ENCODE results near the gene LYL1.

The LYL1 gene

GRCh38 chr19:13117772-13118423, 15.2 kb upstream of the LYL1 start, which contains the start of gene NACC1:
Gene NACC1, plus strand, starts transcription at chr19:13118264. Its CDS starts 16,944 bp downstream, at chr19:13135208.
- no peaks in the 10 kb centered on the region for H3K36me3 ChIP-seq (ENCODE audit: insufficient read depth)
- H3K4me1 ChIP-seq (ENCODE audit: low read depth, poor library complexity, severe bottlenecking) = peaks cover 17% of the 10 kb centered on the region
- peak within 1 kb of the TSS; percentile 76 for H3K4me2 ChIP-seq
- TF ChIP-seq CTCF (conservative IDR thresholded peaks at IDR 0.05; ENCODE audit: low read depth, low read length) = no peak
- peaks cover 4% of the 10 kb centered on the region; the same call in 1 of the 2 replicates for H4K20me1 ChIP-seq (ENCODE audit: insufficient read depth)
- peak within 1 kb of the TSS; percentile 90 for H3K9ac ChIP-seq
- H2AFZ ChIP-seq (ENCODE audit: low read depth) = peak within 1 kb of the TSS; percentile 75
- H3K4me3 ChIP-seq (IDR thresholded peaks at IDR 0.05; ENCODE audit: insufficient read depth, low read depth, low read length) = no peak within 1 kb of the TSS
- no peaks in the 10 kb centered on the region for H3K27me3 ChIP-seq (ENCODE audit: insufficient read depth, low read depth)
- H3K27ac ChIP-seq = peak within 1 kb of the TSS; percentile 75
- peaks cover 62% of the 10 kb centered on the region for H3K79me2 ChIP-seq (ENCODE audit: insufficient read depth, low read depth)

GRCh38 chr19:13117176-13117771, 14.6 kb upstream of the LYL1 start:
- Histone ChIP-seq H2AFZ (ENCODE audit: low read depth) (peak overlapping the region; percentile 75), H3K4me1 (ENCODE audit: low read depth, poor library complexity, severe bottlenecking) (peaks cover 17% of the 10 kb centered on the region), H3K27me3 (ENCODE audit: insufficient read depth, low read depth) (no peaks in the 10 kb centered on the region), H4K20me1 (ENCODE audit: insufficient read depth) (peaks cover 4% of the 10 kb centered on the region; the same call in 1 of the 2 replicates), H3K27ac (peak overlapping the region; percentile 75), H3K79me2 (ENCODE audit: insufficient read depth, low read depth) (peaks cover 57% of the 10 kb centered on the region), H3K36me3 (ENCODE audit: insufficient read depth) (no peaks in the 10 kb centered on the region), H3K4me3 (IDR thresholded peaks at IDR 0.05; ENCODE audit: insufficient read depth, low read depth, low read length) (no peak overlapping the region), H3K4me2 (peak overlapping the region; percentile 76), H3K9ac (peak overlapping the region; percentile 90)
- TF ChIP-seq CTCF (conservative IDR thresholded peaks at IDR 0.05; ENCODE audit: low read depth, low read length) = no peak

GRCh38 chr19:13116282-13117175, 13.9 kb upstream of the LYL1 start, which contains the start of gene TRMT1:
Gene TRMT1, minus strand, starts transcription at chr19:13116740. Its CDS starts 341 bp downstream, at chr19:13116399.
- Histone ChIP-seq H3K9ac (peak within 1 kb of the TSS; percentile 90), H3K36me3 (ENCODE audit: insufficient read depth) (no peaks in the 10 kb centered on the region), H3K4me1 (ENCODE audit: low read depth, poor library complexity, severe bottlenecking) (peaks cover 17% of the 10 kb centered on the region), H3K4me2 (peak within 1 kb of the TSS; percentile 76), H3K27me3 (ENCODE audit: insufficient read depth, low read depth) (no peaks in the 10 kb centered on the region), H3K79me2 (ENCODE audit: insufficient read depth, low read depth) (peaks cover 50% of the 10 kb centered on the region), H2AFZ (ENCODE audit: low read depth) (peak within 1 kb of the TSS; percentile 75), H3K4me3 (IDR thresholded peaks at IDR 0.05; ENCODE audit: insufficient read depth, low read depth, low read length) (no peak within 1 kb of the TSS), H3K27ac (peak within 1 kb of the TSS; percentile 75), H4K20me1 (ENCODE audit: insufficient read depth) (peaks cover 4% of the 10 kb centered on the region; the same call in 1 of the 2 replicates)
- TF ChIP-seq CTCF (conservative IDR thresholded peaks at IDR 0.05; ENCODE audit: low read depth, low read length) = no peak

GRCh38 chr19:13115936-13116281, 13.3 kb upstream of the LYL1 start:
- peak overlapping the region; percentile 90 for H3K9ac ChIP-seq
- H3K4me1 ChIP-seq (ENCODE audit: low read depth, poor library complexity, severe bottlenecking) = peaks cover 17% of the 10 kb centered on the region
- TF ChIP-seq CTCF (conservative IDR thresholded peaks at IDR 0.05; ENCODE audit: low read depth, low read length) = no peak
- no peaks in the 10 kb centered on the region for H3K36me3 ChIP-seq (ENCODE audit: insufficient read depth)
- no peaks in the 10 kb centered on the region for H3K27me3 ChIP-seq (ENCODE audit: insufficient read depth, low read depth)
- H2AFZ ChIP-seq (ENCODE audit: low read depth) = peak overlapping the region; percentile 75; the same call in 1 of the 2 replicates
- peak overlapping the region; percentile 75 for H3K27ac ChIP-seq
- H3K79me2 ChIP-seq (ENCODE audit: insufficient read depth, low read depth) = peaks cover 43% of the 10 kb centered on the region
- peaks cover 4% of the 10 kb centered on the region; the same call in 1 of the 2 replicates for H4K20me1 ChIP-seq (ENCODE audit: insufficient read depth)
- no peak overlapping the region for H3K4me3 ChIP-seq (IDR thresholded peaks at IDR 0.05; ENCODE audit: insufficient read depth, low read depth, low read length)
- peak overlapping the region; percentile 76 for H3K4me2 ChIP-seq
